ENCODE data around the gene C6orf89.

DNA sequence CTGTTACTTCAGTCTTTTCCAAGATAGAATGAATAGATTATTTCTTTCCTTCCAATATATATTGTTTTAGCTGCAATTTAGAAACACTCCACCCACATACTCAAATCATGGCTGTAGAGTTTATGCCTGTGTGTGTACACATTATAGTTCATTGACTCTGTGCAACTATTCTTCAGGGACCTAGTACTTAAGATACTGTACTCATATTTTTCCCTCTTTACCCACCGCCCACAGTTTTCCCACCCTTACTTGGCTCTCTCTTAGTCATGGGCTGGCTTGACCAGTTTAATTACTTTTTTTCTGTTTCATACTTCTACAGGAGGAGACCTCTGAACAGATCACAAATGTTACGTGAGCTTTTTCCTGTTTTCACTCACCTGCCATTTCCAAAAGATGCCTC lies 30.4 kb downstream of the C6orf89 start:
- TF ChIP-seq, protein P1, sequence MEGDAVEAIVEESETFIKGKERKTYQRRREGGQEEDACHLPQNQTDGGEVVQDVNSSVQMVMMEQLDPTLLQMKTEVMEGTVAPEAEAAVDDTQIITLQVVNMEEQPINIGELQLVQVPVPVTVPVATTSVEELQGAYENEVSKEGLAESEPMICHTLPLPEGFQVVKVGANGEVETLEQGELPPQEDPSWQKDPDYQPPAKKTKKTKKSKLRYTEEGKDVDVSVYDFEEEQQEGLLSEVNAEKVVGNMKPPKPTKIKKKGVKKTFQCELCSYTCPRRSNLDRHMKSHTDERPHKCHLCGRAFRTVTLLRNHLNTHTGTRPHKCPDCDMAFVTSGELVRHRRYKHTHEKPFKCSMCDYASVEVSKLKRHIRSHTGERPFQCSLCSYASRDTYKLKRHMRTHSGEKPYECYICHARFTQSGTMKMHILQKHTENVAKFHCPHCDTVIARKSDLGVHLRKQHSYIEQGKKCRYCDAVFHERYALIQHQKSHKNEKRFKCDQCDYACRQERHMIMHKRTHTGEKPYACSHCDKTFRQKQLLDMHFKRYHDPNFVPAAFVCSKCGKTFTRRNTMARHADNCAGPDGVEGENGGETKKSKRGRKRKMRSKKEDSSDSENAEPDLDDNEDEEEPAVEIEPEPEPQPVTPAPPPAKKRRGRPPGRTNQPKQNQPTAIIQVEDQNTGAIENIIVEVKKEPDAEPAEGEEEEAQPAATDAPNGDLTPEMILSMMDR (optimal IDR thresholded peaks at IDR 0.05 in 1 of 3, IDR thresholded peaks at IDR 0.05 in 1 of 3, conservative IDR thresholded peaks at IDR 0.05 in 1 of 3; ENCODE audit: extremely low read depth in 1 of 3, insufficient read depth in 2 of 3, low read length in 3 of 3): no peak
- no peak for TF ChIP-seq EZH2 (IDR thresholded peaks at IDR 0.05; ENCODE audit: low read length)

All from keratinocyte (primary cell).